Neuron (in vitro differentiated cells): ENCODE results near the gene SLC22A7.

Source experiments
- H2AFZ ChIP-seq: one replicate; pipeline ENCODE4 v1.6.1; 2013; ENCODE audit warnings: low read depth, mild to moderate bottlenecking, inconsistent platforms, low read length, moderate library complexity
- H3K27me3 ChIP-seq: one replicate; pipeline ENCODE4 v1.6.1; 2013; ENCODE audit warnings: low read length; ENCODE audit not compliant: insufficient read depth
- H3K36me3 ChIP-seq: one replicate; pipeline ENCODE4 v1.6.1; 2013; ENCODE audit warnings: low read length; ENCODE audit not compliant: insufficient read depth
- H3K4me1 ChIP-seq: one replicate; pipeline ENCODE4 v1.6.1; 2013; ENCODE audit warnings: low read length; ENCODE audit not compliant: insufficient read depth
- H3K4me3 ChIP-seq: 2 replicates; pipeline ENCODE4 v1.5.1; 2013; ENCODE audit warnings: mild to moderate bottlenecking, low read length, moderate library complexity
- H3K9me3 ChIP-seq: one replicate; pipeline ENCODE4 v1.6.1; 2013; ENCODE audit warnings: low read length

SLC22A7 gene

DNA sequence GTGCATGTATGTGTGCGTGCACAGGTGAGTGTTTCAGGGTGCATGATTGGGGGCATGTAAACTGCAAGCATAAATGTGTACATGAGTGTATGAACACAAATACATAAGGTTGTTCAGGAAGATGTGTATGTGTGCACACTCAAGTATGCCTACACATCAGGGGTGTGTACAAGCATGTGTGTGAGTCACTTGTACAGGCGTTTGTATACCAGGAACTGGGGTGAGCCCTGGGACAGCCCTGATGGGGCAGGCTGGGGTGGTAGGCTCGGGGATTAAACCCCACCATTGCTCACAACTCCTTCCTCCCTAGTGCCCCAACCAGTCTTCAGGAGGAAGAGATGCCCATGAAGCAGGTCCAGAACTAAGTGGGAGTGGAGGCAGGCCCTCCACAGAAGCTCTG is 6.3 kb downstream of the SLC22A7 start:
- H3K4me1 ChIP-seq = no peaks in the 10 kb centered on the region
- H3K9me3 ChIP-seq = no peaks in the 10 kb centered on the region
- H3K36me3 ChIP-seq = no peaks in the 10 kb centered on the region
- H3K4me3 ChIP-seq = no peak overlapping the region
- no peak overlapping the region for H2AFZ ChIP-seq
- peaks cover 49% of the 10 kb centered on the region for H3K27me3 ChIP-seq

DNA sequence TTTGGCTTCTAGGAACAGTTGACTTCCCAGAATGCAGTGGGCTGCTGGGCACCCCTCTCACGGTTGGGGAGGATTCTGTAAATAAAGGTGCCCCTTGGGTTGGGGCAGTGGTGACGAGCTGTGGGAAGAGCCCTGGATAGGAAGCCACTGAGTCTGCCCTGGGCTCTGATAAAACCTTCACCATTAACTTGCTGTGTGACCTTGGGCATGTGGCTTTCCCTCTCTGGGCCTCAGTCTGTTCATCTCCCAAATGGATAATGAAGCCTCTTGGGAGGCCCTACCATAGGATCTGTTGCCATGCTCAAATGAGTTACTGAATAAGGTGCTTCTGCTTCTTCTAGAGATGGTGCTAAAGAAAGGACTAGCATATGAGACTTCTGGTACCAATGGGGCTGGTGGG is 6.8 kb downstream of the SLC22A7 start:
- H3K4me1 ChIP-seq = no peaks in the 10 kb centered on the region
- H2AFZ ChIP-seq = no peak overlapping the region
- H3K4me3 ChIP-seq = no peak overlapping the region
- H3K27me3 ChIP-seq = peaks cover 45% of the 10 kb centered on the region
- H3K9me3 ChIP-seq = no peaks in the 10 kb centered on the region
- no peaks in the 10 kb centered on the region for H3K36me3 ChIP-seq

DNA sequence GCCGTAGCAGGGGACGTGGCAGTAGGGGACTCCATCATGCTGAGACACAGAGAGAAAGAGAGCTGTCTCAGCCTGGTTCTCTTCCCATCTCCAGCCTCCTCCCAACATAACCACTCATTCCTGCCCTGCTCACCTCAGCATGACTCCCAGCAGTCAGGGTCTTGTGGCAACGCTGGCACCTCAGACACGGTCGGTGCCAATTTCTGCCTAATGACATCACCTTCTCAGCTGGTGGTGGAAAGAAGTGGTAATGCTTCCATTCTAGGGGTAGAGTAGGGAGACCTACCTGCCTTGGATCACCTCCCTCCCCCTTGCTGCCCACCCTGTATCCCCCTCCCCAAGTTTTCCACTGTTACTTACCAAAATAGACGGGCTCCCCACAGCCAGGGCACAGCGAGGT is 8.0 kb downstream of the SLC22A7 start:
- H3K36me3 ChIP-seq = no peaks in the 10 kb centered on the region
- H3K27me3 ChIP-seq = peaks cover 40% of the 10 kb centered on the region
- no peaks in the 10 kb centered on the region for H3K9me3 ChIP-seq
- H3K4me1 ChIP-seq = no peaks in the 10 kb centered on the region
- no peak overlapping the region for H2AFZ ChIP-seq
- no peak overlapping the region for H3K4me3 ChIP-seq

DNA sequence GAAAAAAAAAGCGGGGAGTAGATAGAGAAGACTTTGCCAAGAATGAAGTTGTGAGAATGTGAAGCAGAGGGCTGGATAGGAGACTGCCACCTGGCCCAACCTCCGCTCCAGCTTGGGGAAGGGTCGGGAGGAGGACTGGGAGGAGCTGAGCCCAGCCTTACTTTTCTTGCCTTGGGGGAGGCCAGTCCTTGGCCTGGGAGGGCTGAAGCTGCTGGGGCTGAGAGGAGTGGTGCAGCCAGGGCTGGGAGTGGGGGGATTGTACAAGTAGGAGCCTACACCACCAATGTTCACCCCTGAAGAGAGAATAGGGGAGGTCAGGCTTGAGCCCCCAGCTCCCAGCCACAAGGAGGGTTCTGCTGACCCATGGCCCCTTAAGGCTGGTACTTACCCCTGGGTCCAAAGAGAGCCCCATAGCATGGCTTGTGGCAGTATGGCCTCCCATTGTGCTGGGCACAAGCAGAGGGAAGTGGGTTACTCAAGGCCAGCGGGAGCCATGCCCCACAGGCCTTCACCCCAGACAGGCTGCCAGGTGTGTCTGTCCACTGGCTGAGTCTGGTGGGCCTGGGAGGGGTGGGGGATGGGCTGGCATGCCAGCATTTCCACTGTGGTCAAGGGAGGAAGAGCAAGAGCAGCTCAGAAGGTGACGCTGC is 9.5 kb downstream of the SLC22A7 start:
- H3K27me3 ChIP-seq = peaks cover 37% of the 10 kb centered on the region
- no peak overlapping the region for H2AFZ ChIP-seq
- no peaks in the 10 kb centered on the region for H3K36me3 ChIP-seq
- no peaks in the 10 kb centered on the region for H3K4me1 ChIP-seq
- H3K4me3 ChIP-seq = no peak overlapping the region
- no peaks in the 10 kb centered on the region for H3K9me3 ChIP-seq

DNA sequence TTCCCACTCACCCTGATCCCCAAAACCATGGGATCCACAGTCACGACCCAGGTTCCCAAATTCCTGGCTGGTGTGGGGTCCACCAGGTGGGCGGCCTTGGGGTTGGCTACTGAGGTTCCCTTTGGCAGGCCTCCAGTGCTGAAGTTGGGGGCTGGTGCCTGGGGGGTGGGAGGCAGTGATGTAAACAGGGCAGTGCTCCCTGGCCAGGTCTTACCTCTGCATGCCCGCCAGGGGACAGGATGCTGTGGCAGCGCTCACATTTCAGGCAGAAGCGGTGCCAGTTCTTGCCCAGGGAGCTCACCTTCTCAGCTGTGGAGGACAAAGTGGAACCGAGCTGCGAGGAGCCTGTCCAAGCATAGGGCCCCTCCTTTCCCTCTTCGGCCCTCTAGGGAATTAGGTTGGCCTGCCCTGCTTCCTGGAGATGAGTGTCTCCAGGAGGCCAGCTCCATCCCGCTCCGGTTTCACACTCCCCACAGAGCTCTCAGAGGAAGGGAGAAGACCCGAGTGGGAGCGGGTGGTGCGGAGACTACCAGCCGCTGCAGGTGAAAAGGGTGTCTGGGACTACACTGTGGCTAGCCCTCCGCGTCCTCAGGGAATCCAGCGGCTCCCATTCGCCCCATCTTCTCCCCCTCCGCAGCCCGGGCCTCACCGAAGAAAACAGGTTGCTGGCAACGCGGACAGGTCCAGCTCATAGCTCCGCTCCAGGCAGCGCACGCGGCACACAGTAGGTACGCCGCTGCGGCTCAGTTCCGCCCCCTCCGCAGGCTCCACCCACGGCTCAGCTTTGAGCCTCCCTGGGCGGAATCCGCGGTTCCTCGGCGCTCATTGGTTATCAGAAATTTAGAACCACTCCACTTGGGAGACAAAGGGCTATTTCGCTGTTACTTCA is 10.3 kb downstream of the SLC22A7 start, which contains the start of gene CRIP3:
TSS of gene CRIP3 (minus strand) at position 726 of the 889 bp plus-strand sequence. CDS start at position 692, 34 bp downstream.
- H3K27me3 ChIP-seq = peaks cover 37% of the 10 kb centered on the region
- H3K4me1 ChIP-seq = no peaks in the 10 kb centered on the region
- H2AFZ ChIP-seq = peak within 1 kb of the TSS; percentile 64
- H3K9me3 ChIP-seq = no peaks in the 10 kb centered on the region
- no peaks in the 10 kb centered on the region for H3K36me3 ChIP-seq
- H3K4me3 ChIP-seq = peak within 1 kb of the TSS; percentile 25

DNA sequence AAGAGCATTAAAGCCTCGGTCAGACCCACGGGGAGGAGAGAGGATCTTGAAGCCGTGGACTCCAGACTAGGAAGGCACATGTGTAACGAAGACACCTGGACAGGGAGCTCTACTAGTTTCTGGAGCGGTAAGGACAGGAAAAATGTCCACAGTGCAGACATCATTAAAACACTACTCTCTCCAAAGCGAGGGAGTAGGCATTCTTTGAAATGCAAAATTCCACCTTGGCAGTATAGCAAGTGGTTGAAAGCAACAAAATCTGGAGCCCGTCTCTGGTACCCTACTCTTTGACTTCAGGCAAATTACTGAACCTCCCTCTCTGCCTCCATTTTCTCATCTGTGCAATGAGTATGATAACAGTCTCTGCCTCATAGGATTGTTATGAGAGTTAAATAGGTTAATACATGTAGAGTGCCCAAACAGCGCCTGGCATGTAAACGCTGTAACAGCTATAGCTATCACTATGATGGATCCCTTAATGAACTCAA is 11.0 kb downstream of the SLC22A7 start:
- H3K27me3 ChIP-seq = peaks cover 30% of the 10 kb centered on the region
- H2AFZ ChIP-seq = peak overlapping the region; percentile 64
- H3K36me3 ChIP-seq = no peaks in the 10 kb centered on the region
- no peaks in the 10 kb centered on the region for H3K9me3 ChIP-seq
- no peaks in the 10 kb centered on the region for H3K4me1 ChIP-seq
- no peak overlapping the region for H3K4me3 ChIP-seq

DNA sequence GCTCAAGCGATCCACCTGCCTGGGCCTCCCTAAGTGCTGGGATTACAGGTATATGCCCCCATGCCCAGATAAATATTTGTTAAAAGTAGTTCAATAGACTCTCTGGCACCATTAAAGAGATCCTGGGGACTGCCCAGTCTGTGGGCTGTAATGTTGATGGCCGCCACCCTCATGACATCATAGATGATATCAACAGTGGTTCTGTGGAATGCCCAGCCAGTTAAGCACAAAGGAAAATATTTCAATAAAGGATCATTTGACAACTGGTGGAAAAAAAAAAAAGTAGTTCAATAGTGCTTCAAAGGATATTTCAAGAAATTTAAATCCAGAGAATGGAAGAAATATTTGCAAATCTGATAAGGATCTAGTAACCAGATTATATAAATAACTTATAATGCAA is 12.1 kb downstream of the SLC22A7 start:
- Histone ChIP-seq H2AFZ (no peak overlapping the region), H3K4me1 (no peaks in the 10 kb centered on the region), H3K27me3 (peaks cover 30% of the 10 kb centered on the region), H3K9me3 (no peaks in the 10 kb centered on the region), H3K4me3 (no peak overlapping the region), H3K36me3 (no peaks in the 10 kb centered on the region)

DNA sequence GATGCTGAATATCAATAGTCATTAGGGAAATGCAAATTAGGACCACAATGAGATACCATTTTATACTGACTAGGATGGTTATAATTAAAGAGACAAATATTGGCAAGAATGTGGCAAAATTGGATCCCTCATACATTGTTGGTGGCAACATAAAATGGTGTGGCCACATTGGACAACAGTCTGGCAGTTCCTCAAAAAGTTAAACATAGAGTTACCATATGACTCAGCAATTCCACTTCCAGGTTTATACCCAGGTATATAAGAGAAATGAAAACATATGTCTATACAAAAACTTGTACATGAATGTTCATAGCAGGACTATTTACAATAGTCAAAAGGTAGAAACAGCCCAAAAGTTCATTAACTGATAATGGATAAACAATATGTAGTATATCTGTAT is 12.6 kb downstream of the SLC22A7 start:
- no peaks in the 10 kb centered on the region for H3K36me3 ChIP-seq
- H2AFZ ChIP-seq = no peak overlapping the region
- no peaks in the 10 kb centered on the region for H3K4me1 ChIP-seq
- peaks cover 30% of the 10 kb centered on the region for H3K27me3 ChIP-seq
- H3K9me3 ChIP-seq = no peaks in the 10 kb centered on the region
- no peak overlapping the region for H3K4me3 ChIP-seq

DNA sequence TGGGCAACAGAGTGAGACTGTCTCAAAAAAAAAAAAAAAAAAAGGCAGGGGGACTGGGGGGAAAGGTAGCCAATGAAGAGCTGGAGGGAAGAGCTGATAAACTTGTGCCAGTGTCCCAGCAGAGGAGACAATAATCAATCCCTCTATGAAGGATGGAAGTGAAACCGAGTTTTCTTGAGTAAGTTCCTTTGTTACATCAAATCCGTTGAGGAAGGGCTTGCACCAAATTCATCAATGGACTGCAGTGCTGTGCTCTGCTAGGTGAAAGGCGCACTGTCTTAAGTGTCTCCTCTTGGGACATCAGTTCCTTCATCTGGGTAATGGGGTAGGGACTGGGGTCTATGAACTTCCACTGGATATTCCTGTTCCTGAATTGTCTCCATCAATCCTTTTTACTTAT is 13.6 kb downstream of the SLC22A7 start:
- Histone ChIP-seq H3K36me3 (no peaks in the 10 kb centered on the region), H3K27me3 (peaks cover 25% of the 10 kb centered on the region), H3K9me3 (no peaks in the 10 kb centered on the region), H3K4me3 (no peak overlapping the region), H3K4me1 (no peaks in the 10 kb centered on the region), H2AFZ (no peak overlapping the region)

DNA sequence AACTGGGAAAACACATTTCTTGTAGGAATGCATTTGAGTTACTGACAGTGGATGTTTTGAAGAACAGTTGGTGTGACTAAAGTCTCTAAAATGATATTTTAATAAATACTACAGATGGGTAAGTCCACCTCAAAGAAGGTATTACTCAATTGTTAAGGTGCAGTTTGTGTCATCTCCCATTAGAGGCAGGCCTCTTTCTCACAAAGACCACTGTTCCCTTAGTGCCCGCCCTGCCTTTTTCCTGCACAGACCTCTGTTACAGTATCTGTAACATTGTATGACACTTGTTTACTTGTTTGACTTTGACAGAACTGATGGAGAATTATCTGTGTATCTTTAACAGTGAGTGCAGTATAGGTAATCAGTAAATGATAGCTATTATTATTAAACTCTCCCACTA is 15.8 kb downstream of the SLC22A7 start:
- H3K36me3 ChIP-seq = no peaks in the 10 kb centered on the region
- no peak overlapping the region for H3K4me3 ChIP-seq
- H3K4me1 ChIP-seq = no peaks in the 10 kb centered on the region
- peaks cover 7% of the 10 kb centered on the region for H3K27me3 ChIP-seq
- H2AFZ ChIP-seq = no peak overlapping the region
- no peaks in the 10 kb centered on the region for H3K9me3 ChIP-seq

DNA sequence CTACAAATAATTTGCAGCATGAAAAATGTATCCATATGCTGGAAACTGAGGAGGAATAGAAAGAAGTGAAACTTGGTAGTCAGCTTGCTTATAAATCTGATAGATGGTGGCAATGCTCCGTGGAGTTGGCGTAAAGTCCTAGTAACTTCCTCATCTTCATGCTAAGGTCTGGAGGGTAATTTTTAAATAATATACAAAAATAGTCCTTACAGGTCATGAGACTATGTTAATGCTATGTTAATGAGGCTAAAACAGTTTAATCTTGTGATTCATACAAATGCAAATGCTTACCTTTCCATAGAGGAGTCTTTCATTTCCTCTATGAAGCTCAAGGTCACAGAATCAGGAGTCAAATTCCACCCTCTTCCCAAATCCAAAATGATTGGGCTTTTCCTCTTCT is 20.0 kb downstream of the SLC22A7 start:
- Histone ChIP-seq H2AFZ (no peak overlapping the region), H3K4me1 (no peaks in the 10 kb centered on the region), H3K9me3 (no peaks in the 10 kb centered on the region), H3K4me3 (no peak overlapping the region), H3K36me3 (no peaks in the 10 kb centered on the region), H3K27me3 (no peaks in the 10 kb centered on the region)

DNA sequence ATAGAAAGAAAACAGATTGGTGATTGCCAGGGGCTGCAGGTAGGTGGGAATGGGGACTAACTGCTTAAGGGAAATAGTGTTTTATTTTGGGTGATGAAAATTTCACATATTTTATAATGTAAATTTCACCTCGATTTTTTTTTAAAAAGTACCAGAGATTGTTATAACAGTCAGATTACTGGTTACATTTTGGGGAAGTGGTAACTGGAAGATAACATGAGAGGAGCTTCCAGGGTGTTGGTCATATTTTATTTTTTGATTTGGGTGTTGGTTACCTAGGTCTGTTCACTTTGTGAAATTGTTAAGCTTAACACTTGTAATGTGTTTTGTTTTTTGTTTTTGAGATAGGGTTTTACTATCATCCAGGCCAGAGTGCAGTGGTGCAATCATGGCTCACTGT is 27.8 kb downstream of the SLC22A7 start:
- Histone ChIP-seq H3K4me1 (no peaks in the 10 kb centered on the region), H3K27me3 (no peaks in the 10 kb centered on the region), H3K9me3 (no peaks in the 10 kb centered on the region), H3K36me3 (no peaks in the 10 kb centered on the region), H2AFZ (no peak overlapping the region), H3K4me3 (no peak overlapping the region)

DNA sequence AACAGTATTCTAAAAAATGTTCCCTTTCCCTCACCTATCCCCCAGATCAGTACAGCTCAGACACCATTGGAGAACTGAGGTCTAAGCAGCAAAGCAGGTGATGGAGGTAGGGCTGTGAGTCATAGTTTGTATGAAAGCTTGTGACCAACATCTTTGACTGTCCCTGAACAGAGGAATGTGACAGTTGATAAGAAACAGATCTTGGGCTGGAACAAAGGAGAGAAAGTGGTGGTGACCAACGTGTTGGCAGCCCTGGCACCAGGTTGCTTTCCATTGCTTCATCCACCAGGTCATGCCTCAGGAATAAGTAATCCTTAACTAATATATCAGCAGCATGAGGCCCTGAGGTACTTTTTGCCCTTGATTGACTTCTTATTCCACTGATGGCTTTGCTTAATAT is 30.5 kb downstream of the SLC22A7 start:
- Histone ChIP-seq H3K4me1 (no peaks in the 10 kb centered on the region), H3K27me3 (no peaks in the 10 kb centered on the region), H2AFZ (no peak overlapping the region), H3K4me3 (no peak overlapping the region), H3K9me3 (no peaks in the 10 kb centered on the region), H3K36me3 (no peaks in the 10 kb centered on the region)
